PC-9 (cell line): ENCODE results near the gene ZNF655. TPM values are rescaled to one million over a fixed set of nuclear protein-coding genes. Genes with fewer than 3 reads are reported as not detected.

Experiments used
- BruUV-seq: library from RNA; stranded (reverse); fragments of 400-500 nt; replicated peaks from 2 replicates; lab custom pipeline; 2021; lab: Mats Ljungman, UMichigan
- CTCF ChIA-PET: fragments of 300-600 bp; sonication (Branson Sonifier 250); formaldehyde crosslinking; loops from one replicate; lab custom pipeline; 2022; ENCODE audit warnings: antibody characterized with exemption; lab: Charles Lee
- POLR2A ChIA-PET: fragments of 300-600 bp; sonication (Branson Sonifier 250); formaldehyde crosslinking; loops from one replicate; lab custom pipeline; 2022; ENCODE audit warnings: antibody characterized with exemption; ENCODE audit not compliant: unreplicated experiment; lab: Charles Lee
- DNase-seq, 2 experiments: peaks; one replicate each; pipeline versions ENCODE4 v3.0.0 to v3.0.0-alpha.2; 2015 to 2022; ENCODE audit warnings: mixed read lengths in 1 of 2
- H2AFZ ChIP-seq: fragments of 200-600 bp; sonication (generic); 2 replicates; pipeline ENCODE4 v1.8.1; 2017; ENCODE audit warnings: antibody characterized with exemption
- H3F3A ChIP-seq: fragments of 200-600 bp; sonication (generic); 2 replicates; pipeline ENCODE4 v1.8.1; 2017; ENCODE audit warnings: antibody characterized with exemption, mild to moderate bottlenecking, low read depth; ENCODE audit not compliant: insufficient read depth
- H3K27ac ChIP-seq: fragments of 200-600 bp; sonication (generic); 2 replicates; pipeline ENCODE4 v1.6.1; 2016; ENCODE audit warnings: mixed run types
- H3K27me3 ChIP-seq: fragments of 200-600 bp; sonication (generic); 2 replicates; pipeline ENCODE4 v1.6.1; 2016; ENCODE audit warnings: low read depth, mixed run types; ENCODE audit not compliant: insufficient read depth
- H3K36me3 ChIP-seq: fragments of 200-600 bp; sonication (generic); 2 replicates; pipeline ENCODE4 v1.6.1; 2016; ENCODE audit warnings: low read depth, mixed run types
- H3K4me1 ChIP-seq: fragments of 200-600 bp; sonication (generic); replicated peaks from 2 replicates; pipeline ENCODE4 v1.6.1; 2016; ENCODE audit warnings: mixed run types; ENCODE audit not compliant: insufficient read depth
- H3K4me2 ChIP-seq: fragments of 200-600 bp; sonication (generic); 2 replicates; pipeline ENCODE4 v1.6.1; 2017; ENCODE audit warnings: mixed run types
- H3K4me3 ChIP-seq: fragments of 200-600 bp; sonication (generic); 2 replicates; pipeline ENCODE4 v1.6.1; 2016; ENCODE audit warnings: mixed run types
- H3K79me2 ChIP-seq: fragments of 200-600 bp; sonication (generic); 2 replicates; pipeline ENCODE4 v1.6.1; 2017; ENCODE audit warnings: low read depth, mixed run types
- H3K9me2 ChIP-seq: fragments of 200-600 bp; sonication (generic); 2 replicates; pipeline ENCODE4 v1.8.1; 2017; ENCODE audit warnings: mild to moderate bottlenecking; ENCODE audit not compliant: insufficient read depth
- H3K9me3 ChIP-seq: fragments of 200-600 bp; sonication (generic); 2 replicates; pipeline ENCODE4 v1.8.1; 2016; ENCODE audit warnings: low read depth; ENCODE audit not compliant: insufficient read depth
- H4K20me1 ChIP-seq: fragments of 200-600 bp; sonication (generic); 2 replicates; pipeline ENCODE4 v1.8.1; 2017; ENCODE audit not compliant: insufficient read depth
- CTCF ChIP-seq: fragments of 200-600 bp; sonication (generic); conservative IDR thresholded peaks from 2 replicates; pipeline ENCODE4 v1.6.1; 2017; ENCODE audit warnings: mixed run types, antibody characterized with exemption, mild to moderate bottlenecking, moderate library complexity
- EZH2 ChIP-seq: fragments of 200-600 bp; sonication (generic); IDR thresholded peaks from 2 replicates; pipeline ENCODE4 v1.8.0; 2017; ENCODE audit warnings: antibody characterized with exemption, low read depth
- intact Hi-C: fragments of 100-400 bp; cut with micrococcal nuclease; formaldehyde crosslinking; loops from one replicate; pipeline ENCODE4 v1.10.0; 2022; ENCODE audit not compliant: unreplicated experiment
- total RNA-seq: library from RNA; stranded (reverse); gene quantifications from 2 replicates; pipeline ENCODE4 v1.2.3, GENCODE V29; 2021

ZNF655 gene
- total RNA-seq, 1 experiment from 2014 or later, result 83.0 TPM

GRCh38 chr7:99588868-99589267, 30.4 kb downstream of the ZNF655 start:
- CTCF ChIA-PET, result no interaction called here

GRCh38 chr7:99594948-99595745, 36.7 kb downstream of the ZNF655 start:
- Histone ChIP-seq H3K27ac (no peak overlapping the region), H3K79me2 (no peaks in the 10 kb centered on the region), H3K9me3 (no peaks in the 10 kb centered on the region), H3K36me3 (no peaks in the 10 kb centered on the region), H3K9me2 (no peaks in the 10 kb centered on the region), H3K4me1 (no peaks in the 10 kb centered on the region), H3K4me2 (no peak overlapping the region), H3K4me3 (no peak overlapping the region), H2AFZ (no peak overlapping the region), H3F3A (no peaks in the 10 kb centered on the region), H3K27me3 (0 out of 2 replicates have a peak, but pooled peaks cover 7% of the 10 kb centered on the region), H4K20me1 (no peaks in the 10 kb centered on the region)
- POLR2A ChIA-PET, result no interaction called here
- DNase-seq, result no peak
- CTCF ChIA-PET, result no interaction called here
- intact Hi-C loops, result no loop called here
- TF ChIP-seq EZH2 (no peak), CTCF (no peak)
- no TSS peak for BruUV-seq

More at GRCh38 chr7:99588868-99589267, 30.4 kb downstream of the ZNF655 start:
- no peaks in the 10 kb centered on the region for H3K4me1 ChIP-seq
- no peaks in the 10 kb centered on the region for H4K20me1 ChIP-seq
- H3K4me2 ChIP-seq, result no peak overlapping the region
- peaks cover 35% of the 10 kb centered on the region for H3K27me3 ChIP-seq
- H2AFZ ChIP-seq, result no peak overlapping the region
- H3K27ac ChIP-seq, result no peak overlapping the region
- intact Hi-C loops, result no loop called here
- no peak for DNase-seq
- POLR2A ChIA-PET, result no interaction called here
- no peaks in the 10 kb centered on the region for H3K9me2 ChIP-seq
- H3K79me2 ChIP-seq, result no peaks in the 10 kb centered on the region
- no peaks in the 10 kb centered on the region for H3K36me3 ChIP-seq
- H3K9me3 ChIP-seq, result no peaks in the 10 kb centered on the region
- no TSS peak for BruUV-seq
- H3K4me3 ChIP-seq, result no peak overlapping the region
- TF ChIP-seq EZH2 (no peak), CTCF (no peak)
- no peaks in the 10 kb centered on the region for H3F3A ChIP-seq

DNA sequence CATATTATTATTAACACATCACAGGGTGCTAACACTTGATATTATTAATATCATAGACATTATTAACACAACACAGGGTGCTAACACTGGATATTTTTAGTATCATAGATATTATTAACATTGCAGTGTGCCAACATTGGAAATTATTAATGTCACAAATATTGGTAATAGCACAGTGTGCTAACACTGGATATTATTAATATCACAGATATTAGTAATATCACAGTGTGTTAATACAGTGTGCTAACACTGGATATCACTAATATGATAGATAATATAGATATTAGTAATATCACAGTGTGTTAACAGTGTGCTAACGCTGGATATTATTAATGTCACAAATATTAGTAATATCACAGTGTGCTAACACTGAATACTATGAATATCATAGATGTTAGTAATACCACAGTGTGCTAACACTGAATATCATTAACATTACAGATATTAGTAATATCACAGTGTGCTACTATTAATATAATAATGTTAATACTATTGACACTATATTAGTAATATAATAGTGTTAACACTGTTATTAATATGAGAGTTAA, 38.0 kb downstream of the ZNF655 start:
- no TSS peak for BruUV-seq
- ChIA-PET POLR2A (no interaction called here), CTCF (no interaction called here)
- Histone ChIP-seq H3K27ac (no peak overlapping the region), H3K9me2 (no peaks in the 10 kb centered on the region), H3K79me2 (no peaks in the 10 kb centered on the region), H3K36me3 (no peaks in the 10 kb centered on the region), H2AFZ (no peak overlapping the region), H3K4me1 (no peaks in the 10 kb centered on the region), H3K4me2 (no peak overlapping the region), H3K4me3 (no peak overlapping the region), H3K9me3 (no peaks in the 10 kb centered on the region), H3K27me3 (0 out of 2 replicates have a peak, but pooled peaks cover 7% of the 10 kb centered on the region), H4K20me1 (no peaks in the 10 kb centered on the region), H3F3A (no peaks in the 10 kb centered on the region)
- DNase-seq, result no peak
- no peak for TF ChIP-seq CTCF
- TF ChIP-seq EZH2, result no peak
- intact Hi-C loops, result no loop called here
